ENCODE results near the gene TSC22D4. TPM values are rescaled to one million over a fixed set of nuclear protein-coding genes. Genes with fewer than 3 reads are reported as not detected.
"Not testable (repeated sequence)": the region's sequence is repeated elsewhere in the genome, so short reads cannot be mapped to it uniquely, and the experiment has no call there.

Gene TSC22D4
- total RNA-seq (66.3 and 84.4 TPM in 2 replicates), polyA plus RNA-seq (40.1 and 52.5 TPM in 2 replicates), polyA minus RNA-seq (18.3 and 20.1 TPM in 2 replicates), Bru-seq, nascent RNA (percentile 63 among the genes with signal in this experiment), BruChase-seq, experiment 1, labeled RNA remaining after a 6-hour chase (percentile 83 among the genes with signal in this experiment), BruChase-seq, experiment 2, labeled RNA remaining after a 2-hour chase (percentile 83 among the genes with signal in this experiment)
- polyA plus RNA-seq (2011; cell fraction: cytosol; rRNA removed) = 30.4 and 41.3 TPM in 2 replicates
- polyA plus RNA-seq (2011; cell fraction: nucleus; rRNA removed) = 34.7 and 40.8 TPM in 2 replicates
- 37.8 and 44.8 TPM in 2 replicates for polyA plus RNA-seq (2012)
- polyA minus RNA-seq (2011; cell fraction: cytosol; rRNA and poly(A)+ RNA removed) = 22.2 TPM
- polyA minus RNA-seq (2011; cell fraction: nucleus; rRNA and poly(A)+ RNA removed) = 9.5 and 17.6 TPM in 2 replicates
- long read RNA-seq, transcript TSC22D4-202 (5 exons, 1,469 nt) = minor isoform, 17 of 92 reads
- long read RNA-seq, transcript TSC22D4-201 (5 exons, 2,383 nt) = major isoform, 27 of 92 reads
- long read RNA-seq, partial matches to known transcripts = 14 of 92 reads
- long read RNA-seq, other reads (novel, unspliced or antisense) = 34 of 92 reads

- H3K9me1 ChIP-seq (replicated peaks; ENCODE audit: control insufficient read depth, extremely low read depth, insufficient read depth, low read length) = no peaks in the 10 kb centered on the region
- dilution Hi-C loops (cut with MboI; ENCODE audit: extremely low pct_ligation_motif_present, low sequenced_read_pairs) (no loop called here), intact Hi-C loops (cut with micrococcal nuclease) (loop anchor here (1.0 to 2.0 kb wide), 5 partner anchors 50 to 107 kb away; partner anchors contain the start of genes AGFG2, FBXO24, LRCH4 and MEPCE)
- no peaks in the 10 kb centered on the region for H3K27me3 ChIP-seq (ENCODE audit: control insufficient read depth in 2 of 2, insufficient read depth in 2 of 2, low read length in 2 of 2)
- DNase-seq (ENCODE audit: low read depth, low spot score) (peak; percentile 90), FAIRE-seq (peak; percentile 90)
- POLR2A ChIA-PET = interaction anchor here (0.8 to 1.2 kb wide), 3 partner anchors 14 to 80 kb away, joined by 3 to 4 read pairs (median 3); partner anchors contain the start of gene ZCWPW1
- peak within 1 kb of the TSS; percentile 85 for H2AFZ ChIP-seq (ENCODE audit: low read depth, low read length)
- H3K4me3 ChIP-seq (replicated peaks in 1 of 3; ENCODE audit: insufficient read depth in 1 of 3, low read depth in 1 of 3, low read length in 3 of 3) = peak within 1 kb of the TSS; percentile 91 to 99 (median 91)
- CTCF ChIA-PET = interaction anchor here (0.6 to 7.8 kb wide), 8 partner anchors 10 to 123 kb away, joined by 3 to 70 read pairs (median 7); partner anchors contain the start of gene PCOLCE
- no peaks in the 10 kb centered on the region for H3K9me3 ChIP-seq (replicated peaks; ENCODE audit: control insufficient read depth, insufficient read depth, low read length)
- TF ChIP-seq JUN (IDR thresholded peaks at IDR 0.05; ENCODE audit: borderline replicate concordance, insufficient read depth, insufficient read length, low read depth) = no peak
- peak; percentile 94 for TF ChIP-seq POLR2A (IDR thresholded peaks at IDR 0.05; ENCODE audit: low read depth, low read length)
- no peak for TF ChIP-seq FOS (IDR thresholded peaks at IDR 0.05; ENCODE audit: borderline replicate concordance, insufficient read depth, low read length)
- TF ChIP-seq EZH2 (IDR thresholded peaks at IDR 0.05; ENCODE audit: borderline replicate concordance, low read depth, low read length, severe bottlenecking) = no peak
- TF ChIP-seq CTCF (IDR thresholded peaks at IDR 0.05; ENCODE audit: extremely low read depth in 1 of 2, insufficient read depth in 1 of 2, low read depth in 1 of 2, low read length in 2 of 2) = no peak
- peak; percentile 83 for TF ChIP-seq POLR2AphosphoS5 (IDR thresholded peaks at IDR 0.05; ENCODE audit: insufficient read depth, low read depth, low read length)
- TF ChIP-seq GATA2 (IDR thresholded peaks at IDR 0.05; ENCODE audit: insufficient read depth, insufficient read length, low read depth, low read length) = no peak
- no peak for TF ChIP-seq MYC (IDR thresholded peaks at IDR 0.05; ENCODE audit: low read depth, low read length)
- TF ChIP-seq MAX (IDR thresholded peaks at IDR 0.05; ENCODE audit: insufficient read depth, insufficient read length) = no peak
- H3K27ac ChIP-seq (ENCODE audit: insufficient read depth, low read depth, low read length) = peak within 1 kb of the TSS; percentile 35
- H3K4me2 ChIP-seq (ENCODE audit: insufficient read depth, low read length) = peak within 1 kb of the TSS; percentile 78
- no TSS peak for BruUV-seq (replicated peaks)
- peaks cover 27% of the 10 kb centered on the region for H3K4me1 ChIP-seq (ENCODE audit: control insufficient read depth, extremely low read depth, insufficient read depth, low read length)
- H4K20me1 ChIP-seq (replicated peaks; ENCODE audit: control insufficient read depth, extremely low read depth, insufficient read depth, low read length) = no peaks in the 10 kb centered on the region
- peak within 1 kb of the TSS; percentile 82 for H3K9ac ChIP-seq (replicated peaks; ENCODE audit: extremely low read depth, insufficient read depth, low read length)
- peaks cover 45% of the 10 kb centered on the region for H3K79me2 ChIP-seq (ENCODE audit: control insufficient read depth, insufficient read depth, low read length)
- H3K36me3 ChIP-seq (ENCODE audit: control insufficient read depth in 2 of 2, extremely low read depth in 1 of 2, insufficient read depth in 2 of 2, low read length in 2 of 2) = peaks cover 2 to 5% of the 10 kb centered on the region in 2 experiments
These were observed at the start of gene TSC22D4 for GRCh38 chr7:100478958-100479660. TSS of gene TSC22D4 (minus strand) at chr7:100479214. CDS start at chr7:100478038, 1,176 bp downstream.

GRCh38 chr7:100528108-100528866, 49.3 kb upstream of the TSC22D4 start:
- intact Hi-C loops (cut with micrococcal nuclease); H3K79me2 ChIP-seq (ENCODE audit: control insufficient read depth, insufficient read depth, low read length); H3K9ac ChIP-seq (replicated peaks; ENCODE audit: extremely low read depth, insufficient read depth, low read length); H3K4me3 ChIP-seq (replicated peaks in 1 of 3; ENCODE audit: insufficient read depth in 1 of 3, low read depth in 1 of 3, low read length in 3 of 3); H3K36me3 ChIP-seq (ENCODE audit: control insufficient read depth in 2 of 2, extremely low read depth in 1 of 2, insufficient read depth in 2 of 2, low read length in 2 of 2); H3K27me3 ChIP-seq (ENCODE audit: control insufficient read depth in 2 of 2, insufficient read depth in 2 of 2, low read length in 2 of 2); POLR2A ChIA-PET; H3K4me2 ChIP-seq (ENCODE audit: insufficient read depth, low read length); H4K20me1 ChIP-seq (replicated peaks; ENCODE audit: control insufficient read depth, extremely low read depth, insufficient read depth, low read length); H2AFZ ChIP-seq (ENCODE audit: low read depth, low read length); BruUV-seq (replicated peaks); H3K27ac ChIP-seq (ENCODE audit: insufficient read depth, low read depth, low read length); H3K9me3 ChIP-seq (replicated peaks; ENCODE audit: control insufficient read depth, insufficient read depth, low read length); dilution Hi-C loops (cut with MboI; ENCODE audit: extremely low pct_ligation_motif_present, low sequenced_read_pairs); H3K9me1 ChIP-seq (replicated peaks; ENCODE audit: control insufficient read depth, extremely low read depth, insufficient read depth, low read length); H3K4me1 ChIP-seq (ENCODE audit: control insufficient read depth, extremely low read depth, insufficient read depth, low read length); FAIRE-seq; DNase-seq (ENCODE audit: low read depth, low spot score): not testable (repeated sequence)
- CTCF ChIA-PET = interaction anchor here (1.3 to 1.7 kb wide), 2 partner anchors 31 to 36 kb away, joined by 3 to 6 read pairs; no protein-coding TSS in a partner anchor
